Measurements from ENCODE around the gene ERCC4.
A peak's percentile ranks its signal among the peaks of the same experiment; 100 is the strongest.

The ERCC4 gene

GRCh38 chr16:13911306-13911705, 8.6 kb upstream of the ERCC4 start:
- no peak for DNase-seq (ENCODE audit: low read depth)

- no peak for DNase-seq (ENCODE audit: low read depth)
Measured at GRCh38 chr16:13911871-13912270, 8.1 kb upstream of the ERCC4 start.

GRCh38 chr16:13912891-13913290, 7.1 kb upstream of the ERCC4 start:
- no peak for DNase-seq (ENCODE audit: low read depth)

- no peak for DNase-seq (ENCODE audit: low read depth)
Measured at GRCh38 chr16:13913374-13914292, 6.3 kb upstream of the ERCC4 start.

GRCh38 chr16:13915033-13915635, 4.8 kb upstream of the ERCC4 start:
- DNase-seq (ENCODE audit: low read depth) = no peak

GRCh38 chr16:13919330-13919682, 648 bp upstream of the ERCC4 start:
- no peak for DNase-seq (ENCODE audit: low read depth)

- no peak for DNase-seq (ENCODE audit: low read depth)
Measured at GRCh38 chr16:13920510-13920818, 510 bp downstream of the ERCC4 start.

- DNase-seq (ENCODE audit: low read depth) = no peak
Measured at GRCh38 chr16:13921328-13921727, 1.4 kb downstream of the ERCC4 start.

- DNase-seq (ENCODE audit: low read depth) = no peak
Measured at GRCh38 chr16:13923703-13924298, 3.8 kb downstream of the ERCC4 start.

GRCh38 chr16:13926464-13926863, 6.5 kb downstream of the ERCC4 start:
- DNase-seq (ENCODE audit: low read depth) = no peak

- no peak for DNase-seq (ENCODE audit: low read depth)
Measured at GRCh38 chr16:13926891-13927290, 6.9 kb downstream of the ERCC4 start.

GRCh38 chr16:13928646-13929045, 8.7 kb downstream of the ERCC4 start:
- no peak for DNase-seq (ENCODE audit: low read depth)

GRCh38 chr16:13931845-13932244, 11.9 kb downstream of the ERCC4 start:
- DNase-seq (ENCODE audit: low read depth) = no peak

GRCh38 chr16:13935408-13935807, 15.5 kb downstream of the ERCC4 start:
- DNase-seq (ENCODE audit: low read depth) = no peak

- no peak for DNase-seq (ENCODE audit: low read depth)
Measured at GRCh38 chr16:13936155-13936554, 16.2 kb downstream of the ERCC4 start.

GRCh38 chr16:13936596-13937081, 16.7 kb downstream of the ERCC4 start:
- peak; percentile 32 for DNase-seq (ENCODE audit: low read depth)

- no peak for DNase-seq (ENCODE audit: low read depth)
Measured at GRCh38 chr16:13937411-13937810, 17.5 kb downstream of the ERCC4 start.

GRCh38 chr16:13938480-13938879, 18.5 kb downstream of the ERCC4 start:
- DNase-seq (ENCODE audit: low read depth) = no peak

GRCh38 chr16:13939821-13940220, 19.9 kb downstream of the ERCC4 start:
- no peak for DNase-seq (ENCODE audit: low read depth)

- no peak for DNase-seq (ENCODE audit: low read depth)
Measured at GRCh38 chr16:13940397-13940933, 20.5 kb downstream of the ERCC4 start.

- DNase-seq (ENCODE audit: low read depth) = no peak
Measured at GRCh38 chr16:13944816-13945215, 24.9 kb downstream of the ERCC4 start.

GRCh38 chr16:13945744-13946485, 26.0 kb downstream of the ERCC4 start:
- no peak for DNase-seq (ENCODE audit: low read depth)

Data from GM04504 (cell line).